Natural killer cell (primary cell): ENCODE results near the gene TEX52. TPM values are rescaled to one million over a fixed set of nuclear protein-coding genes. Genes with fewer than 3 reads are reported as not detected.

Source experiments
- ATAC-seq, 3 donors: fragments of 150-1000 bp in 2 of 3; fragments of 200-7000 bp in 1 of 3; cut with Tn5 transposase; 1 replicate in 1 of 3; 2 replicates in 2 of 3; pipeline ENCODE4 v1.10.0; 2021; ENCODE audit warnings: mild to moderate bottlenecking in 2 of 3, moderate library complexity in 2 of 3
- DNase-seq, 2 donors: peaks; one replicate each; pipeline versions ENCODE4 v3.0.0 to v3.0.0-alpha.2; 2013 to 2021; ENCODE audit warnings: mixed read lengths in 1 of 2
- H3K27ac ChIP-seq: one replicate; pipeline ENCODE4 v1.5.1; 2013; ENCODE audit warnings: mild to moderate bottlenecking, low read length
- H3K27me3 ChIP-seq: one replicate; pipeline ENCODE4 v1.6.1; 2013; ENCODE audit warnings: low read length; ENCODE audit not compliant: control insufficient read depth, insufficient read depth
- H3K36me3 ChIP-seq: one replicate; pipeline ENCODE4 v1.6.1; 2013; ENCODE audit warnings: low read length; ENCODE audit not compliant: control insufficient read depth, insufficient read depth
- H3K4me1 ChIP-seq: one replicate; pipeline ENCODE4 v1.6.1; 2013; ENCODE audit warnings: low read length; ENCODE audit not compliant: control insufficient read depth, insufficient read depth
- H3K4me3 ChIP-seq: one replicate; pipeline ENCODE4 v1.5.1; 2013; ENCODE audit warnings: low read length
- H3K9me3 ChIP-seq: one replicate; pipeline ENCODE4 v1.6.1; 2013; ENCODE audit warnings: low read length; ENCODE audit not compliant: control insufficient read depth, insufficient read depth
- H3K27ac Mint-ChIP-seq, 2 donors: one replicate each; pipeline ENCODE4 v1.8.0; 2022; ENCODE audit warnings: mild to moderate bottlenecking in 2 of 2, mixed read lengths in 2 of 2, moderate library complexity in 1 of 2
- H3K27me3 Mint-ChIP-seq, 2 donors: one replicate each; pipeline ENCODE4 v1.8.0; 2022; ENCODE audit warnings: low read depth in 2 of 2, mixed read lengths in 2 of 2
- H3K36me3 Mint-ChIP-seq: one replicate; pipeline ENCODE4 v1.8.0; 2022; ENCODE audit warnings: mixed read lengths
- H3K4me1 Mint-ChIP-seq, 2 donors: one replicate each; pipeline ENCODE4 v1.8.0; 2022; ENCODE audit warnings: mixed read lengths in 2 of 2
- H3K4me3 Mint-ChIP-seq: one replicate; pipeline ENCODE4 v1.8.0; 2022; ENCODE audit warnings: mild to moderate bottlenecking, moderate library complexity, mixed read lengths
- H3K9me3 Mint-ChIP-seq, 2 donors: one replicate each; pipeline ENCODE4 v1.8.0; 2022; ENCODE audit warnings: mixed read lengths in 2 of 2
- CTCF ChIP-seq: fragments of 200-600 bp; IDR thresholded peaks from one replicate; pipeline ENCODE4 v1.8.0; 2022; ENCODE audit warnings: antibody characterized with exemption
- WGBS: methylation state at CpG from one replicate; pipeline ENCODE4 v1.1.7; 2013; ENCODE audit warnings: missing lambda C conversion rate; ENCODE audit not compliant: insufficient coverage; 5-methylcytosine and 5-hydroxymethylcytosine counted together
- intact Hi-C: fragments of 100-400 bp; cut with micrococcal nuclease; formaldehyde crosslinking; loops from one replicate; pipeline ENCODE4 v1.14.2; 2022
- total RNA-seq, 4 donors: library from RNA; stranded (reverse); fragments of 120-200 nt in 1 of 4; gene quantifications; one replicate each; pipeline versions ENCODE4 v1.2.3 to v1.2.4, GENCODE V29; 2013 to 2022

TEX52 gene
- total RNA-seq, 3 donors from 2014 or later (not counting 1 experiment from before 2014, with no cell fraction given) = not detected

DNA sequence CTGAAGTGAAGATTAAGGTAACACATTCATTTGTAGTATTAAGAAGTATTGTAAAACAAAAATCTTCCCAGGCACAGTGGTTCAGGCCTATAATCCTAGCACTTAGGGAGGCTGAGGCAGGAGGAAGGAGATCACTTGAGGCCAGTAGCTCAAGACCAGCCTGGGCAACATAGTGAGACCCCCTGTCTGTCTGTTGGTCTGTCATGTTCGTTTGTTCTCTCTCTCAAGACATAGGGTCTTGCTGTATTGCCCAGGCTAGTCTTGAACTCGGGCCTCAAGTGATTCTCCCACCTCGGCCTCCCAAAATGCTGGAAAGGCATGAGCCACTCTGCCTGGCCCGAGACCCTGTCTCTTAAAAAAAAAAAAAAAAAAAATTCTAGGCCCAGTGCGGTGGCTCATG is 40.6 kb upstream of the TEX52 start:
- intact Hi-C loops = no loop called here
- 95% methylated on average over 5 of the region's 5 CpGs for WGBS

DNA sequence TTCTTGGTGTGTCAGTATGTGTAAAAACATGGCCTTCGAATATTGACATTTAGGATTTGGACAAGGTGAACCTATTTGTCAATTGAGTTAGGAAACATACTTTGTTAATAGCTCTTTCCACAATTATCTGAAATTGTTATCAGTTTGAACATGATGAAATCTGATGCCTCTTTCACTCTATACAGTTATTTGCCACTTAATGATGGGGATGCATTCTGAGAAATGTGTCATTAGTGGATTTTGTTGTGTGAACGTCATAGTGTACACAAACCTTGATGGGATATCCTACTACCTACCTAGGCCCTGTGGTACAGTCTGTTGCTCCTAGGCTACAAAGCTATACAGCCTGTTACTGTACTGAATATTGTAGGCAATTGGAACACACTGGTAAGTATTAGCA is 38.7 kb upstream of the TEX52 start:
- DNase-seq = no peak
- Histone ChIP-seq H3K27ac (no peak overlapping the region), H3K4me1 (peaks cover 9% of the 10 kb centered on the region), H3K9me3 (no peaks in the 10 kb centered on the region), H3K36me3 (no peaks in the 10 kb centered on the region), H3K27me3 (no peaks in the 10 kb centered on the region), H3K4me3 (no peak overlapping the region)
- intact Hi-C loops = no loop called here
- Mint-ChIP-seq H3K27me3 (no peaks in the 10 kb centered on the region), H3K36me3 (no peaks in the 10 kb centered on the region), H3K4me3 (no peak overlapping the region), H3K27ac (no peak overlapping the region), H3K9me3 (no peaks in the 10 kb centered on the region), H3K4me1 (peaks cover 4 to 9% of the 10 kb centered on the region in 2 donors)
- TF ChIP-seq CTCF = no peak
- no peak for ATAC-seq
- 100% methylated on average over 1 of the region's 2 CpGs for WGBS

More for the DNA sequence above, 40.6 kb upstream of the TEX52 start:
- Histone ChIP-seq H3K4me3 (no peak overlapping the region), H3K9me3 (no peaks in the 10 kb centered on the region), H3K27me3 (no peaks in the 10 kb centered on the region), H3K36me3 (no peaks in the 10 kb centered on the region), H3K27ac (no peak overlapping the region), H3K4me1 (no peaks in the 10 kb centered on the region)
- DNase-seq (no peak), ATAC-seq (no peak)
- no peak overlapping the region for H3K4me3 Mint-ChIP-seq
- no peaks in the 10 kb centered on the region for H3K27me3 Mint-ChIP-seq
- H3K4me1 Mint-ChIP-seq = no peaks in the 10 kb centered on the region
- no peak for TF ChIP-seq CTCF
- no peaks in the 10 kb centered on the region for H3K36me3 Mint-ChIP-seq
- no peaks in the 10 kb centered on the region for H3K9me3 Mint-ChIP-seq
- H3K27ac Mint-ChIP-seq = no peak overlapping the region

DNA sequence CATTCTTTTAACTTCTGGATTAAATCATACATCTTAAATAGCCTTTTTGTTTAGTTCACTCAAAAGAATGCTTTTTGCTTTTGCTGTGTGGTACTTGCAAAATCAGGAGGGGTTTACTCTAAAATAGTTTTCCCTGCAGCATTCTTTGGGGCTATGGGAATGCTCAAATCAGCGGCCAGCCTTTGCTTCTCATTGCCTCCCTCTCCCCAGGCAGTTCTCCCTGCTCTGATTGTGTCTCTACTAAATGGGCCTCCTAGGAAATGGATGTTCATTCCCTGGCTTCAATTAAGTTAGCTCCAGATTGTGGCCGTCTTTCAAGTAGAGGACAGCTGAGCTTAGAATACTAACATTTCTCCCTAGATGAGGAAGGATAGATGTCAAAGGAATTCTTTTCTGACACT is 38.2 kb upstream of the TEX52 start:
- no peak for TF ChIP-seq CTCF
- ATAC-seq (no peak), DNase-seq (no peak)
- no peak overlapping the region for H3K4me3 Mint-ChIP-seq
- H3K36me3 Mint-ChIP-seq = no peaks in the 10 kb centered on the region
- H3K9me3 Mint-ChIP-seq = no peaks in the 10 kb centered on the region
- H3K4me1 ChIP-seq = peaks cover 13% of the 10 kb centered on the region
- intact Hi-C loops = no loop called here
- no peaks in the 10 kb centered on the region for H3K36me3 ChIP-seq
- WGBS = 35% methylated on average over 1 of the region's 2 CpGs
- H3K4me3 ChIP-seq = no peak overlapping the region
- no peak overlapping the region for H3K27ac Mint-ChIP-seq
- H3K4me1 Mint-ChIP-seq = peaks cover 9 to 13% of the 10 kb centered on the region in 2 donors
- H3K27ac ChIP-seq = no peak overlapping the region
- H3K27me3 ChIP-seq = no peaks in the 10 kb centered on the region
- no peaks in the 10 kb centered on the region for H3K27me3 Mint-ChIP-seq
- H3K9me3 ChIP-seq = no peaks in the 10 kb centered on the region

GRCh38 chr12:2893007-2893406 is 36.2 kb upstream of the TEX52 start:
- no peak for ATAC-seq
- Mint-ChIP-seq H3K27ac (no peak overlapping the region), H3K4me3 (peak overlapping the region; percentile 67), H3K9me3 (no peaks in the 10 kb centered on the region), H3K36me3 (no peaks in the 10 kb centered on the region), H3K4me1 (peaks cover 16 to 24% of the 10 kb centered on the region in 2 donors), H3K27me3 (no peaks in the 10 kb centered on the region)
- no peaks in the 10 kb centered on the region for H3K9me3 ChIP-seq
- intact Hi-C loops = no loop called here
- H3K4me3 ChIP-seq = no peak overlapping the region
- peaks cover 17% of the 10 kb centered on the region for H3K4me1 ChIP-seq
- H3K27me3 ChIP-seq = no peaks in the 10 kb centered on the region
- no peak for DNase-seq
- no peak for TF ChIP-seq CTCF
- H3K36me3 ChIP-seq = peaks cover 1% of the 10 kb centered on the region
- H3K27ac ChIP-seq = no peak overlapping the region
- 95% methylated on average over 8 of the region's 8 CpGs for WGBS
